WTC11 (cell line): Measurements from ENCODE around the gene MORN5.

Experiments used
- NR1H2 ChIP-seq: sonication (generic); formaldehyde crosslinking; IDR thresholded peaks from 2 replicates; pipeline ENCODE4 v1.9.0; 2021; ENCODE audit warnings: mild to moderate bottlenecking, moderate library complexity, missing genetic modification reagents
- NR2C2 ChIP-seq: sonication (generic); formaldehyde crosslinking; IDR thresholded peaks from 2 replicates; pipeline ENCODE4 v1.8.0; 2022; ENCODE audit warnings: mild to moderate bottlenecking, missing genetic modification reagents
- SP1 ChIP-seq: sonication (generic); formaldehyde crosslinking; conservative IDR thresholded peaks from 2 replicates; pipeline ENCODE4 v1.8.1; 2022; ENCODE audit warnings: missing genetic modification reagents
- TF ChIP-seq, protein P1 (sequence below): fragments of 200-600 bp; IDR thresholded peaks from 2 replicates; pipeline ENCODE4 v1.8.0; 2022; ENCODE audit warnings: antibody characterized with exemption

GRCh38 chr9:122213102-122213588 is 53.4 kb downstream of the MORN5 start:
- no peak for TF ChIP-seq NR2C2
- TF ChIP-seq NR1H2 = no peak
- TF ChIP-seq SP1 (CRISPR knock-in tag) = no peak
- TF ChIP-seq, protein P1, sequence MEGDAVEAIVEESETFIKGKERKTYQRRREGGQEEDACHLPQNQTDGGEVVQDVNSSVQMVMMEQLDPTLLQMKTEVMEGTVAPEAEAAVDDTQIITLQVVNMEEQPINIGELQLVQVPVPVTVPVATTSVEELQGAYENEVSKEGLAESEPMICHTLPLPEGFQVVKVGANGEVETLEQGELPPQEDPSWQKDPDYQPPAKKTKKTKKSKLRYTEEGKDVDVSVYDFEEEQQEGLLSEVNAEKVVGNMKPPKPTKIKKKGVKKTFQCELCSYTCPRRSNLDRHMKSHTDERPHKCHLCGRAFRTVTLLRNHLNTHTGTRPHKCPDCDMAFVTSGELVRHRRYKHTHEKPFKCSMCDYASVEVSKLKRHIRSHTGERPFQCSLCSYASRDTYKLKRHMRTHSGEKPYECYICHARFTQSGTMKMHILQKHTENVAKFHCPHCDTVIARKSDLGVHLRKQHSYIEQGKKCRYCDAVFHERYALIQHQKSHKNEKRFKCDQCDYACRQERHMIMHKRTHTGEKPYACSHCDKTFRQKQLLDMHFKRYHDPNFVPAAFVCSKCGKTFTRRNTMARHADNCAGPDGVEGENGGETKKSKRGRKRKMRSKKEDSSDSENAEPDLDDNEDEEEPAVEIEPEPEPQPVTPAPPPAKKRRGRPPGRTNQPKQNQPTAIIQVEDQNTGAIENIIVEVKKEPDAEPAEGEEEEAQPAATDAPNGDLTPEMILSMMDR = no peak
